ENCODE results near the gene TJP2. TPM values are rescaled to one million over a fixed set of nuclear protein-coding genes. Genes with fewer than 3 reads are reported as not detected.

TJP2 gene
- polyA plus RNA-seq, 1 donor from 2014 or later, result 3.1 TPM

- Histone ChIP-seq H4K20me1 (ENCODE audit: insufficient read depth) (no peaks in the 10 kb centered on the region), H2AFZ (ENCODE audit: low read depth, low read length) (no peak overlapping the region)
Observed at GRCh38 chr9:69213647-69214046, 39.6 kb downstream of the TJP2 start.

GRCh38 chr9:69214939-69215338 lies 40.9 kb downstream of the TJP2 start:
- Histone ChIP-seq H3K9me2 (ENCODE audit: insufficient read depth, low read length) (no peaks in the 10 kb centered on the region), H3K4me2 (ENCODE audit: low read length) (no peak overlapping the region), H3K36me3 (ENCODE audit: insufficient read depth, low read length) (no peaks in the 10 kb centered on the region), H3K27me3 (ENCODE audit: insufficient read depth, low read depth, low read length) (no peaks in the 10 kb centered on the region), H3K9me3 (ENCODE audit: low read length) (no peaks in the 10 kb centered on the region), H4K20me1 (ENCODE audit: insufficient read depth) (no peaks in the 10 kb centered on the region), H3K9ac (ENCODE audit: low read length) (no peak overlapping the region), H3F3A (ENCODE audit: insufficient read depth, low read length, poor library complexity, severe bottlenecking) (no peaks in the 10 kb centered on the region), H2AFZ (ENCODE audit: low read depth, low read length) (no peak overlapping the region), H3K79me2 (replicated peaks; ENCODE audit: insufficient read depth, low read length) (no peaks in the 10 kb centered on the region), H3K4me3 (ENCODE audit: low read length) (no peak overlapping the region), H3K27ac (ENCODE audit: low read length) (no peak overlapping the region)
- TF ChIP-seq POLR2AphosphoS5 (IDR thresholded peaks at IDR 0.05) (no peak), EP300 (conservative IDR thresholded peaks at IDR 0.05; ENCODE audit: poor library complexity, severe bottlenecking) (no peak), TAF1 (IDR thresholded peaks at IDR 0.05; ENCODE audit: low read depth) (no peak)

More at GRCh38 chr9:69213647-69214046, 39.6 kb downstream of the TJP2 start:
- no peaks in the 10 kb centered on the region for H3F3A ChIP-seq (ENCODE audit: insufficient read depth, low read length, poor library complexity, severe bottlenecking)
- H3K27ac ChIP-seq (ENCODE audit: low read length), result no peak overlapping the region
- H3K79me2 ChIP-seq (replicated peaks; ENCODE audit: insufficient read depth, low read length), result no peaks in the 10 kb centered on the region
- H3K27me3 ChIP-seq (ENCODE audit: insufficient read depth, low read depth, low read length), result no peaks in the 10 kb centered on the region
- TF ChIP-seq REST (IDR thresholded peaks at IDR 0.05; ENCODE audit: borderline replicate concordance) (no peak), POLR2AphosphoS5 (IDR thresholded peaks at IDR 0.05) (no peak), RAD21 (conservative IDR thresholded peaks at IDR 0.05) (no peak), EP300 (conservative IDR thresholded peaks at IDR 0.05; ENCODE audit: poor library complexity, severe bottlenecking) (no peak), MXI1 (conservative IDR thresholded peaks at IDR 0.05; ENCODE audit: poor library complexity, severe bottlenecking) (no peak), EZH2 (IDR thresholded peaks at IDR 0.05; ENCODE audit: borderline replicate concordance, insufficient read depth, low read length, poor library complexity, severe bottlenecking) (no peak), SMC3 (conservative IDR thresholded peaks at IDR 0.05; ENCODE audit: poor library complexity) (no peak), TAF1 (IDR thresholded peaks at IDR 0.05; ENCODE audit: low read depth) (no peak)
- TF ChIP-seq, protein P1, sequence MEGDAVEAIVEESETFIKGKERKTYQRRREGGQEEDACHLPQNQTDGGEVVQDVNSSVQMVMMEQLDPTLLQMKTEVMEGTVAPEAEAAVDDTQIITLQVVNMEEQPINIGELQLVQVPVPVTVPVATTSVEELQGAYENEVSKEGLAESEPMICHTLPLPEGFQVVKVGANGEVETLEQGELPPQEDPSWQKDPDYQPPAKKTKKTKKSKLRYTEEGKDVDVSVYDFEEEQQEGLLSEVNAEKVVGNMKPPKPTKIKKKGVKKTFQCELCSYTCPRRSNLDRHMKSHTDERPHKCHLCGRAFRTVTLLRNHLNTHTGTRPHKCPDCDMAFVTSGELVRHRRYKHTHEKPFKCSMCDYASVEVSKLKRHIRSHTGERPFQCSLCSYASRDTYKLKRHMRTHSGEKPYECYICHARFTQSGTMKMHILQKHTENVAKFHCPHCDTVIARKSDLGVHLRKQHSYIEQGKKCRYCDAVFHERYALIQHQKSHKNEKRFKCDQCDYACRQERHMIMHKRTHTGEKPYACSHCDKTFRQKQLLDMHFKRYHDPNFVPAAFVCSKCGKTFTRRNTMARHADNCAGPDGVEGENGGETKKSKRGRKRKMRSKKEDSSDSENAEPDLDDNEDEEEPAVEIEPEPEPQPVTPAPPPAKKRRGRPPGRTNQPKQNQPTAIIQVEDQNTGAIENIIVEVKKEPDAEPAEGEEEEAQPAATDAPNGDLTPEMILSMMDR (IDR thresholded peaks at IDR 0.05; ENCODE audit: poor library complexity, severe bottlenecking), result no peak
- H3K36me3 ChIP-seq (ENCODE audit: insufficient read depth, low read length), result no peaks in the 10 kb centered on the region
- H3K9me3 ChIP-seq (ENCODE audit: low read length), result no peaks in the 10 kb centered on the region
- no peak overlapping the region for H3K4me3 ChIP-seq (ENCODE audit: low read length)
- H3K9me2 ChIP-seq (ENCODE audit: insufficient read depth, low read length), result no peaks in the 10 kb centered on the region
- no peak overlapping the region for H3K4me2 ChIP-seq (ENCODE audit: low read length)
- H3K9ac ChIP-seq (ENCODE audit: low read length), result no peak overlapping the region

All from neural cell (in vitro differentiated cells).